HAP-1 (cell line): ENCODE data around the gene SPTAN1.
"Not testable (repeated sequence)": the region's sequence is repeated elsewhere in the genome, so short reads cannot be mapped to it uniquely, and the experiment has no call there.

Experiments
- DNase-seq, 2 experiments: peaks; one replicate each; pipeline ENCODE4 v3.0.0-alpha.2; 2016 to 2020; ENCODE audit warnings: low spot score in 2 of 2
- H3K27me3 ChIP-seq: fragments of 250-450 bp; sonication (Bioruptor Pico); 2 replicates; pipeline ENCODE4 v1.5.1; 2020; ENCODE audit warnings: low read depth, mild to moderate bottlenecking, moderate library complexity
- H3K36me3 ChIP-seq: fragments of 250-450 bp; sonication (Bioruptor Pico); replicated peaks from 2 replicates; pipeline ENCODE4 v1.5.1; 2020; ENCODE audit warnings: mild to moderate bottlenecking
- H3K4me1 ChIP-seq: fragments of 250-450 bp; sonication (Bioruptor Pico); 2 replicates; pipeline ENCODE4 v1.5.1; 2020; ENCODE audit warnings: mild to moderate bottlenecking
- H3K4me3 ChIP-seq: fragments of 250-450 bp; sonication (Bioruptor Pico); 2 replicates; pipeline ENCODE4 v1.5.1; 2020; ENCODE audit warnings: mild to moderate bottlenecking, moderate library complexity
- H3K9me3 ChIP-seq: fragments of 250-450 bp; sonication (Bioruptor Pico); 2 replicates; pipeline ENCODE4 v1.5.1; 2020; ENCODE audit warnings: mild to moderate bottlenecking, moderate library complexity
- in situ Hi-C: fragments of 300-500 bp; cut with MboI; formaldehyde crosslinking; loops from 3 replicates; pipeline ENCODE4 v1.14.3; 2020; ENCODE audit warnings: low sequenced_read_pairs, inconsistent platforms, mixed read lengths

SPTAN1 gene

DNA sequence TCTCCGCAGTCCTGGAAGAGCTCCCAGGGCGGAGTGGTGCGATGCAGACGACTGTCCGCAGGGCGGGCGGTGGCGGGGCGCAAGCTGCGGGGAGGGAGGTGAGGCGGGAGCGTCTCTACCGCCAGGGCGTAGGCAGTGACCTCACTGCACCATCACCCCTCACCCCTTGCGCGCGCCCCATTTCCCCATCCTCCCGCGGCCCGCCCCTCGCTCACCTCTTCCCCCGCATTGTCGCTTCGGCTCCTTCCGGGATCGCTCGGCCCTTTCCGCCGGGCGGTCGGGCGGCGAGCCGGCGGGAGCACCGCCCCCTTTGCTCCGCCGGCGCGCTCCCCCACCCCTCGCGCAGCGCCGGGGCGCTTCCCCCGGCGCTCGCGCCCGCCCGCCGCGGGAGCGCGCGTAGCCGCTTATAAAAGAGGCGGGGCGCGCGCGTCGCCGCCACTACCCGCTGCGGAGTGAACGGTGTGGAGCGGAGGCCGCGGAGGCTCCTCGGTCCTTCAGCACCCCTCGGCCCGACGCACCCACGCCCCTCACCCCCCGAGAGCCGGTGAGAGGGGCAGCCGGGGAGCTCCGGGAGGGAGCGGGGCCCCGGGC is at the start of gene SPTAN1:
Gene SPTAN1 (plus strand): TSS at position 435 of the 591 bp plus-strand sequence. CDS start 14,154 bp downstream, outside the sequence.
- Histone ChIP-seq H3K27me3 (no peaks in the 10 kb centered on the region), H3K4me3 (peak within 1 kb of the TSS; percentile 81), H3K9me3 (no peaks in the 10 kb centered on the region), H3K4me1 (peaks cover 35% of the 10 kb centered on the region), H3K36me3 (peaks cover 5% of the 10 kb centered on the region; the same call in 1 of the 2 replicates)
- in situ Hi-C loops, result no loop called here
- DNase-seq, result peak; percentile 84 to 93

DNA sequence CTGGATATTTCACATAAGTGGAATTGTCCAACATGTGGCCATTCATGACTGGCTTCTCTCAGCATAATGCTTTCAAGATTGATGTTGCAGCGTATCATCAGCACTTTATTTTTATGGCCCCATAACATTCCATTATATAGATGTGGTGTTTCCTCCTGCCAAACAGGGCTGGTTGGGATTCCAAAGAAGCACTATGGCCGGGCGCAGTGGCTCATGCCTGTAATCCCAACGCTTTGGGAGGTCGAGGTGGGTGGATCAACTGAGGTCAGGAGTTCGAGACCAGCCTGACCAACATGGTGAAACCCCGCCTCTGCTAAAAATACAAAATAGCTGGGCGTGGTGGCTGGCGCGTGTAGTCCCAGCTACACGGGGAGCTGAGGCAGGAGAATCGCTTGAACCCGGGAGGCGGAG is 49.0 kb upstream of the SPTAN1 start:
- DNase-seq, in situ Hi-C loops, H3K27me3 ChIP-seq, H3K4me3 ChIP-seq, H3K4me1 ChIP-seq, H3K9me3 ChIP-seq: not testable (repeated sequence)
- H3K36me3 ChIP-seq, result peaks cover 30% of the 10 kb centered on the region

DNA sequence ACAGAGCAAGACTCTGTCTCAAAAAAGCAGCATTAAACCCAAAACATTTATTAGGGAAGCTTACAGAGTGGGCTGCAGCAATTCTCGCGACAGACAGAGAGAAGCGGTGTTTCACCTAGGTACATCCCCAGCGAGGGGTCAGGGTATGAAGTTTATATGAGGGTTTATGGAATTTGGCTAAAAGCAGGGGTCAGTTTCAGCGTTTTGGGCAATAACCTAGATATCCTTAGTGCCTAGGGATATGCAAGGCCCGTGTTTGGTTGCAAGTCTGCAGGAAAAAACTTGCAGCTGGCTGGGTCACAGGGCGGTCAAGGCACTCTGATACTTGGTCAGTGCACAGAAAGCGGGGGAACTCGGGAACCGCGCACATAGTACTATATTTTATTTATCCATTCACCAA is 48.5 kb upstream of the SPTAN1 start:
- H3K36me3 ChIP-seq, result peaks cover 25% of the 10 kb centered on the region
- in situ Hi-C loops, result no loop called here
- H3K27me3 ChIP-seq, result no peaks in the 10 kb centered on the region
- H3K4me3 ChIP-seq, result peak overlapping the region; percentile 67
- H3K4me1 ChIP-seq, result peaks cover 7% of the 10 kb centered on the region
- DNase-seq, result peak in 1 of 2 experiments; percentile 16
- no peaks in the 10 kb centered on the region for H3K9me3 ChIP-seq

DNA sequence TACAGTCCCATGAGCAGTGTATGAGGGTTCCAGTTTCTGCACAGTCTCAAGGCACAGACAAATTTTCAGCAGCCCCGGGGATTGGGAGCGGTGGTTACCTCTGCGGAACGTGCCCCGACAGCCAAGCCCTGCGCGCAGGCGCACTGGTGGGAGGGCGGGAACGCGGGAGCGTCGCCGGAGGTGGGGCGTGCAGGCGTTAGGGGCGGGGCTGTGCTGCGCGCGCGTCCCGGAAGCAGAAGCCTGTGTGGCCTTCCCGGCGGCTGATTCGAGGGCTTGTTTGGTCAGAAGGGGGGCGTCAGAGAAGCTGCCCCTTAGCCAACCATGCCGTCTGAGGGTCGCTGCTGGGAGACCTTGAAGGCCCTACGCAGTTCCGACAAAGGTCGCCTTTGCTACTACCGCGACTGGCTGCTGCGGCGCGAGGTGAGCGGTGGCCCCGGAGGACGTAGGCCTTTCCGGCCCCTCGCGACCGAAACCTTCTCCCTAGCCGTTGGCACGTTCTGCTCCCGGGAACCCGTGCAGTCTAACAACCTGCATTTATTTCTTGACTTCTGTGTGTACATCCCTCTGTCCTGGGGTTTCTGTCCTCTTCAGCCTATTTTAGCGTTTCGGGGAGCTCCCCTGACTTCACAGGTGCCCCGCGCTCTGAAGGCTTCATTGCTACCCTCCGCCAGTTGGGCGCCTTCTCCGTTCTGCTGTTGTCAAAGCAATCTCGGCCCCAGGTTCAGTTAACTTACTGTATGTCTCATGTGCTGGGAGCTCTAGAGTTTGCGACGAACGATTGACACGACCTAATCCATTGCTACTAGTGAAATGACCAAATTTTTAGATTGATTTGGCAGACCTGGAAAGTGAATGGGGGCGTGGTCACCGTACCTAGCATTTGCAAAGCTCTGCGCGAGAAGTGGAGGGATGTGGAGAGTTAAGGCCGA is 47.6 kb upstream of the SPTAN1 start, which contains the start of gene GLE1:
Gene GLE1 (plus strand): TSS at position 235 of the 929 bp plus-strand sequence. CDS start 87 bp downstream, at position 322.
- DNase-seq, result peak; percentile 84 to 97
- Histone ChIP-seq H3K27me3 (no peaks in the 10 kb centered on the region), H3K4me3 (peak within 1 kb of the TSS; percentile 67), H3K9me3 (no peaks in the 10 kb centered on the region), H3K4me1 (peaks cover 7% of the 10 kb centered on the region), H3K36me3 (peaks cover 20% of the 10 kb centered on the region)
- in situ Hi-C loops, result no loop called here

DNA sequence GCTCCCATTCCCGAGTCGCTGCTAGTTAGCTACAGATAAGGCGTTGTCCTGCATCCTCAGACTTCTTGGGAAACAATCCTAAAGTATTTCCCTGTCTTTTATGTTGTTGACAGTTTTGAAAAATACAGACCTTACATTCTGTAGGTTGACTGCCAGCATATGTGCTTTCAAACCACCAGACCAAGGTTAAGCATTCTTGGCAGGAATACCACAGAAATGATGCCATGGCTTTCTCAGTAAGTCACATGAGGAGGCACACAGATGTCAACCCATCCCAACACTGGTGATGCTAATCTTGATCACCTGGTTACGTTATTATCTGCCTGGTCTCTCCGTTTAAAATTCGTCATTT is 47.0 kb upstream of the SPTAN1 start:
- peak overlapping the region; percentile 67 for H3K4me3 ChIP-seq
- peaks cover 14% of the 10 kb centered on the region for H3K36me3 ChIP-seq
- DNase-seq, result no peak
- peaks cover 7% of the 10 kb centered on the region for H3K4me1 ChIP-seq
- H3K9me3 ChIP-seq, result no peaks in the 10 kb centered on the region
- in situ Hi-C loops, result no loop called here
- no peaks in the 10 kb centered on the region for H3K27me3 ChIP-seq

DNA sequence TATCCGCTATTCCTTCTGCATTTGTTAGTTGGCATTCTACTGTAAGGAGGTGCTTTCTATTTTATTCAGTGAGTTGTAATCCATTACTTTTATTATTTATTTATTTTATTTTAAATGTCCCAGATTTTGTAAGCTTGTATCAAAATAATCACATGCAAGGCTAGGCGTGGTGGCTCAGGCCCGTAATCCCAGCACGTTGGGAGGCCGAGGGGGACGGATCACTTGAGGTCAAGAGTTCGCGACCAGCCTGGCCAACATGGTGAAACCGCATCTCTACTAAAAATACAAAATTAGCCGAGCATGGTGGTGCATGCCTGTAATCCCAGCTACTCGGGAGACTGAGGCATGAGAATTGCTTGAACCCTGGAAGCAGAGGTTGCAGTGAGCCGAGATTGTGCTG is 46.5 kb upstream of the SPTAN1 start:
- H3K9me3 ChIP-seq, H3K27me3 ChIP-seq, H3K4me3 ChIP-seq, H3K4me1 ChIP-seq, DNase-seq, in situ Hi-C loops: not testable (repeated sequence)
- peaks cover 14% of the 10 kb centered on the region for H3K36me3 ChIP-seq

DNA sequence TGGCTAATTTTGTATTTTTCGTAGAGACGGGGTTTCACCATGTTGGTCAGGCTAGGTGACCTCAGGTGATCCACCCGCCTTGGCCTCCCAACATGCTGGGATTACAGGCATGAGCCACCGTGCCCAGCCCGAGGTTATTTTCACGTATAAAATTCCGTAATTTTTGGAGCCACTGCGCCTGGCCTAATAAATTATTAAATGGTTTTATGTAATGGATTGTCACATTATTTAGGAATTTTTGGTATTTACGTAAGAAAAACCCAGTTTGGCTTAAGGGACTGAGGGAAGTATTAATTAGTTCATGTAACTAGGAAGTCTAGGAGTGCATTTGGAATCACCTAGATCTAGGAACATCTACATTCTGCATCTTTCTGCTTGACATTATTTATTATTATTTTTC is 39.6 kb upstream of the SPTAN1 start:
- no peak overlapping the region for H3K4me3 ChIP-seq
- H3K4me1 ChIP-seq, result no peaks in the 10 kb centered on the region
- peaks cover 37% of the 10 kb centered on the region for H3K36me3 ChIP-seq
- in situ Hi-C loops, result no loop called here
- no peaks in the 10 kb centered on the region for H3K9me3 ChIP-seq
- no peak for DNase-seq
- H3K27me3 ChIP-seq, result no peaks in the 10 kb centered on the region

DNA sequence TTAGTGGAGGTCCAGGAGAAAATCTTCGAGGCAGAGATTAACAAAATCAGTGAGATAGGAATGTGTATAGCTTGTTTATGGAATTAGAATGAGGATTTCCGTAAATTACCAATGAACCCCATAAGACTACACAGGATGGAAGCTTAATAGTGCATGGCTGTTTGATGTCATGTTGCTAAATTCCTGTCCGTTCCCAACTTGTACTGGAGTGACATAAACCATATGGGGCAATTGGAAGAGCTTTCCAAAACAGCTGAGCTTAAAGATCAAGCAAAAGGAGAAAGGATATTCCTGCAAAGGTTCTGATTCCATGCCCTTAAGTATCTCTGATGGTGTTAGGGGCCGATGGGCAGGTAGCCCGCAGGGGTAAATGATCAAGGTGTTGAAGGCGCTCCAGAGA is 30.4 kb upstream of the SPTAN1 start:
- DNase-seq, result no peak

DNA sequence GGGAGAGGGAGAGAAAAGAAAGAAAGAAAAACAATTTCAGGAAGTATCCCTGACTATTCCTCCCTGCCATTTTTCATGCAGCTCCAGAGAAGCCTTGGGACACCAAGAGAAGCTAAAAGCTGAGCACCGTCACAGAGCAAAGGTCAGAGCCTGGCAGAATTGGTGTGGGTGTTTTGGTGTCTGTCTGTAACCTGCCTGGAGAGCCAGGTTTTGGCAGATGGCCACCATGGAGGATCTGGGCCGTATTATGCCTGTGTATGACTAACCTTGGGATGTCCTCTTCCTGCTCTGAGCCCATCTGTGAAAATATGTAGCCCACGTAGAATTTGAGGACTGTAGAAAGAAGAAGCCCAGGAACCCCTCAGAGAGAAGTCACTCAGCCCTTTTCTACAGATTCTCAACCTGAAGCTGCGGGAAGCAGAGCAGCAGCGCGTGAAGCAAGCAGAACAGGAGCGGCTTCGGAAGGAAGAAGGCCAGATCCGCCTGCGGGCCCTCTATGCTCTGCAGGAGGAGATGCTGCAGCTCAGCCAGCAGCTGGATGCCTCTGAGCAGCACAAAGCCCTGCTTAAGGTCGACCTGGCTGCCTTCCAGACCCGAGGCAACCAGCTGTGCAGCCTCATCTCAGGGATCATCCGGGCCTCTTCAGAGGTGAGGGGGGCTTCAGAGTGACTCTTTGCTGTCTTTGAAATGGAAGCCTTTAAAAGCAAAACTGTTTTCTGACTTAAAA is 29.0 kb upstream of the SPTAN1 start:
- DNase-seq, result no peak
- Histone ChIP-seq H3K9me3 (no peaks in the 10 kb centered on the region), H3K27me3 (no peaks in the 10 kb centered on the region), H3K4me3 (no peak overlapping the region), H3K4me1 (no peaks in the 10 kb centered on the region), H3K36me3 (peaks cover 27% of the 10 kb centered on the region)
- in situ Hi-C loops, result no loop called here

More for the DNA sequence above, 30.4 kb upstream of the SPTAN1 start:
- Histone ChIP-seq H3K36me3 (peaks cover 32% of the 10 kb centered on the region), H3K27me3 (no peaks in the 10 kb centered on the region), H3K4me1 (no peaks in the 10 kb centered on the region), H3K4me3 (no peak overlapping the region), H3K9me3 (no peaks in the 10 kb centered on the region)
- in situ Hi-C loops, result no loop called here

DNA sequence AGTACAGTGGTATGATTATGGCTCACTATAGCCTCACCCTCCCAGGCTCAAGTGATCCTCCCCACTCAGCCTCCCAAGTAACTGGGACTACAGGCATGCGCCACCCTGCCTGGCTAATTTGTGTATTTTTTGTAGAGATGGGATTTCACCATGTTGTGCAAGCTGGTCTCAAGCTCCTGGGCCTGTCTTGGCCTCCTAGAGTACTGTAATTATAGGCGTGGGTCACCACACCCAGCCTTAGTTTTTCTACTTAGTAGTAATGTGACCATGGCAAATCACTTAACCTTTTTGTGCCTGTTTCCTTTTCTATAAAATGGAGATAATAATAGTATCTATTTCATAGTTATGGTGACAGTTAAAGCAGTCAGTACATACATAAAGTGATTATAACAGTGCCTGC is 25.7 kb upstream of the SPTAN1 start:
- in situ Hi-C loops, result no loop called here

DNA sequence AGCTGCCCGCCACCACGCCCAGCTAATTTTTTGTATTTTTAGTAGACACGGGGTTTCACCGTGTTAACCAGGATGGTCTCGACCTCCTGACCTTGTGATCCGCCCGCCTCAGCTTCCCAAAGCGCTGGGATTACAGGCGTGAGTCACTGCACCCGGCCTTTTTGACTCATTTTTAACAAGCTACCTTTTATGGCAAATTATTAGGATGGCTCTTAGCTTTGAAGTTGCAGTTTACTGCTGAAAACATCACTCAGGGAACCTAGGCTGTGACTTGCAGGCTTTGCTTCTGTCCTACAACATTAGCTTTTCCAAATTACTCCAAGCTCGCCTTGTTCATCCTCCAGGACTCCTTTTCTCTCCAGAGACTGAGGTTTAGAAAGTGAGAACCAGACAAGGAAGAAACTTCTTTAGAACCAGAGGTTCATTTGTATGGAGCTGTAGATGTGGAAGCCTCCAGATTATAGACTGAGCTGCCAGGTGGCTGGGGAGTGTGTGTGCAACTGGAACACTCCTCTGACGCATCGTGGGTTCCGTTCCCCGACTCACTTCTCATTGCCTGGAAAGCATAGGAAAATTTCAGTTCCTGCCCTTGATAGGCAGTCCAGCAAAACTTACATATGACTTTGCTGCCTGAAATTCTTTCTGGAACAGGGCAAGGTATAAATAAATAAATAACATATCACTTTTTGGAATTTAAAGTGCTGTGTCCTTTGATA is 23.8 kb upstream of the SPTAN1 start:
- in situ Hi-C loops, result no loop called here
- H3K36me3 ChIP-seq, result peaks cover 49% of the 10 kb centered on the region
- no peak for DNase-seq
- H3K9me3 ChIP-seq, result no peaks in the 10 kb centered on the region
- no peaks in the 10 kb centered on the region for H3K4me1 ChIP-seq
- H3K4me3 ChIP-seq, result no peak overlapping the region
- no peaks in the 10 kb centered on the region for H3K27me3 ChIP-seq

More for the DNA sequence above, 25.7 kb upstream of the SPTAN1 start:
- DNase-seq, result no peak
- H3K27me3 ChIP-seq, result no peaks in the 10 kb centered on the region
- no peaks in the 10 kb centered on the region for H3K4me1 ChIP-seq
- no peak overlapping the region for H3K4me3 ChIP-seq
- H3K36me3 ChIP-seq, result peaks cover 42% of the 10 kb centered on the region
- no peaks in the 10 kb centered on the region for H3K9me3 ChIP-seq

DNA sequence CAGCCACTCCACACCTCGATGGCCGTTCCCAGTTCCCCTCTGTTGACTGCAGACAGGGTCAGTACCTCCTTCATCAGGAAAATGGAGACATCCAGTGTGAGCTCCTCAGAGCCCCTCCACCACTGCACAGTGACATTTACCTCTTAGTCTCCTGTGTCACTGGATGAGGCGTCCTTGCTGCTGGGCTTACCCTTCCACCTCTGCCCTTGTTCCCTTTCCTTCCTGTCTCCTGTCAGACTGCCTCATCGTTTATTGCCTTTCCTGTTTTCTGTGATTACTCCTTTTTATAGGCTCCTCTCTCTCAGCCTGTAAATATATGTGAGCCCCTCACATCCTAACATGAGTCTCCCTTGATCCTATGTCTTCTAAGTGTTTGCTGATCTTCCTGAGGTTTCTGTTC is 23.2 kb upstream of the SPTAN1 start:
- in situ Hi-C loops, result no loop called here
- Histone ChIP-seq H3K4me3 (no peak overlapping the region), H3K27me3 (no peaks in the 10 kb centered on the region), H3K4me1 (no peaks in the 10 kb centered on the region), H3K36me3 (peaks cover 50% of the 10 kb centered on the region), H3K9me3 (no peaks in the 10 kb centered on the region)
- no peak for DNase-seq

DNA sequence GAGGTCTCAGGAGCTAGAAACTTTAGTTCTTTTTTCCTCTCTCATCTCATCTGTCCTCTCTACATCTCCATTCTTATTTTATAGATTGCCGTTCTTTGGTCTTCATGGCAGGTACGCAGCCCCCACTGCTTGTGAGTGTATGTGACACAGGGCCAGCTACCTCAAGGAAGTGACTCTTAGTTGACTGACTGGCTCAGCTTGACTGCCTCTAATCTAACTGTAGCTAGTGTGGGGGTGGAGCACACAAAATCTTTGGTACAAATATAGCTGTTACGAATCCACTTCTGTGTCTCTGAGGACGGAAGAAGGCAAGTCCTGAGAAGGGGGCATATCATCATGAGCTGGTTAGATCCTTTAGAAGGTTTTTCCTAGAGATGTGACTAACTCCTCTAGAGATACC is 19.8 kb upstream of the SPTAN1 start:
- DNase-seq, result no peak
- Histone ChIP-seq H3K27me3 (no peaks in the 10 kb centered on the region), H3K36me3 (peaks cover 41% of the 10 kb centered on the region), H3K4me3 (no peak overlapping the region), H3K9me3 (no peaks in the 10 kb centered on the region), H3K4me1 (no peaks in the 10 kb centered on the region)
- in situ Hi-C loops, result no loop called here
